ENCODE data around the gene ADCYAP1R1.

- TF ChIP-seq POLR2A (IDR thresholded peaks at IDR 0.05) (no peak), CTCF (IDR thresholded peaks at IDR 0.05) (no peak)
Measured at GRCh38 chr7:31047313-31048146, 4.6 kb upstream of the ADCYAP1R1 start.
